Choroid plexus epithelial cell (primary cell): Measurements from ENCODE around the gene NOXO1.
"Not testable (repeated sequence)": the region's sequence is repeated elsewhere in the genome, so short reads cannot be mapped to it uniquely, and the experiment has no call there.

ENCODE experiments used
- DNase-seq: peaks from one replicate; pipeline ENCODE4 v3.0.0-alpha.2; 2010; ENCODE audit warnings: low read depth
- H3K4me3 ChIP-seq: 2 replicates; pipeline ENCODE4 v1.5.1; 2011; ENCODE audit warnings: low read depth, mild to moderate bottlenecking, control low read depth, low read length, moderate library complexity
- TF ChIP-seq, protein P1 (sequence below): conservative IDR thresholded peaks from 2 replicates; pipeline ENCODE4 v1.5.1; 2011; ENCODE audit warnings: low read depth, mild to moderate bottlenecking, control low read depth, inconsistent platforms, low read length, moderate library complexity

NOXO1 gene

DNA sequence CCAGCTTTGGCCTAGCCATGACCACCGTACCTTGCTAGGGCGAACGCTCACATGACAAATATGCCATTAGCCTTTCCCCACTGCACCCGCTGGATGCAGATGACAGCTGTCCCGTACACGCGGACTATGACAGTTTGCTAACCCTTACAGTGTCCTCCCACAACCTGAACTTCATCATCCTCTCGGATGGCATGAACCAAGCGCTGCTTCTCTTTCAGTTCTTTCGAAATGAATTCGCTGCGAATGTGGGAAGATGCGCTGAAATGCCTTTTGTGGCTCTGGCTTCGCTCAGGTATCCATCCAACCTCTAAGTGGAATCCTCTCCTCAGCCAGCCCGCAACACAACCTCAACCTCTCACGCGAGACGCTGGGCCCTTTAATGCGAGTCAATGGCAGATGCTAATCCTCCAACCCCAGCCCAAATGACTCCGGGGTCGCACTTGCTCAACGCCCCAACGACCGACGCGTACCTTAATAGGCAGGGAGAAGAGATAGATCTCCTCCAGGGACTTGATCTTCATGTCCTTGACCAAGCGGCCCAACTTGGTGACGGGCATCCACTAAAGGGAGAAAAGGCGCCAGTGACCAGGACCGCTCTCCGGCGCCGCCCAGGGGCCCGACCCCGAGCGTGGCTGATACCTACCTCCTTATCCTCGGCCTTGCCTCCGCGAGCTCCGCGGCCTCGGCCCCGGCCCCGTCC, 17.3 kb downstream of the NOXO1 start:
- peak; percentile 41 for DNase-seq
- TF ChIP-seq, protein P1, sequence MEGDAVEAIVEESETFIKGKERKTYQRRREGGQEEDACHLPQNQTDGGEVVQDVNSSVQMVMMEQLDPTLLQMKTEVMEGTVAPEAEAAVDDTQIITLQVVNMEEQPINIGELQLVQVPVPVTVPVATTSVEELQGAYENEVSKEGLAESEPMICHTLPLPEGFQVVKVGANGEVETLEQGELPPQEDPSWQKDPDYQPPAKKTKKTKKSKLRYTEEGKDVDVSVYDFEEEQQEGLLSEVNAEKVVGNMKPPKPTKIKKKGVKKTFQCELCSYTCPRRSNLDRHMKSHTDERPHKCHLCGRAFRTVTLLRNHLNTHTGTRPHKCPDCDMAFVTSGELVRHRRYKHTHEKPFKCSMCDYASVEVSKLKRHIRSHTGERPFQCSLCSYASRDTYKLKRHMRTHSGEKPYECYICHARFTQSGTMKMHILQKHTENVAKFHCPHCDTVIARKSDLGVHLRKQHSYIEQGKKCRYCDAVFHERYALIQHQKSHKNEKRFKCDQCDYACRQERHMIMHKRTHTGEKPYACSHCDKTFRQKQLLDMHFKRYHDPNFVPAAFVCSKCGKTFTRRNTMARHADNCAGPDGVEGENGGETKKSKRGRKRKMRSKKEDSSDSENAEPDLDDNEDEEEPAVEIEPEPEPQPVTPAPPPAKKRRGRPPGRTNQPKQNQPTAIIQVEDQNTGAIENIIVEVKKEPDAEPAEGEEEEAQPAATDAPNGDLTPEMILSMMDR, result peak; percentile 26
- peak overlapping the region; percentile 95 for H3K4me3 ChIP-seq

GRCh38 chr16:1962161-1963153, 18.8 kb downstream of the NOXO1 start:
- DNase-seq, result not testable (repeated sequence)
- H3K4me3 ChIP-seq, result peak overlapping the region; percentile 39

GRCh38 chr16:1961651-1962067, 19.6 kb downstream of the NOXO1 start:
- no peak for DNase-seq
- H3K4me3 ChIP-seq, result no peak overlapping the region
- TF ChIP-seq, protein P1, result no peak

DNA sequence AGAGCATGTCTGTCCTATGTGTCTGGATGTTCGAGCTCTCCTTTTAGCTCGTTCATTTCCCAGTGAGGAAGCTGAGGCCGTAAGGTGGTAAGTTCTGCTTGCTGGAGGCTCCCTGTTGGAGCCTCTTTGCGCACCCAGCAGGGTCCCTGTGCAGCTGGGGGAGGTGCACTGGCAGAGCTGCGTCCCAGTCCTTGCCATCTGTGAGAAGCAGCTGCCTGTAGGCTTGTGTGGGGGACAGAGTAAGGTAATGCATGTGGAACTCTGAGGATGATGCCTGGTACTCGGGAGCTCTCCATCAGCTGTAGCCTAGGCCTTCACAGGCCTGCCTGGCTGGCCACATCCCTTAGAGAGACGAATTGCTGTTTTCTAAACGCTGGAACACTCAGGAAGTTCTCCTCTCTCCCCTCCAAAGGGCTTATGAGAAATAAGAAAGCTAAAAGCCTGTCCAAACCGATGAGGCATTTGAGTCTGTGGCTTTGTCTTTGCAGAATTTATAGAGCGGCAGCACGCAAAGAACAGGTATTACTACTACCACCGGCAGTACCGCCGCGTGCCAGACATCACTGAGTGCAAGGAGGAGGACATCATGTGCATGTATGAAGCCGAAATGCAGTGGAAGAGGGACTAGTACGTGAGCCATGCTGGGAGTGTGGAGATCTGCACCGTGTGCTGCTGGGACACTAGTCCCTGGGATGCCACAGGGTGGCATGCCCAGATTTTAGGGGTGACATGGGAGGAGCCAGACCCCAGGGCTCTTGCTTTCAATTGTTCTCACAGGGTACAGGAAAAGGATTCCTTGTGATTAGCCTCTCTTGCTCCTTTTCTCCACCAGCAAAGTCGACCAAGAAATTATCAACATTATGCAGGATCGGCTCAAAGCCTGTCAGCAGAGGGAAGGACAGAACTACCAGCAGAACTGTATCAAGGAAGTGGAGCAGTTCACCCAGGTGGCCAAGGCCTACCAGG, 20.3 kb downstream of the NOXO1 start:
- H3K4me3 ChIP-seq, result peak overlapping the region; percentile 92
- peak; percentile 45 for DNase-seq

GRCh38 chr16:1959269-1960039, 21.8 kb downstream of the NOXO1 start, which contains the start of gene NDUFB10:
Gene NDUFB10 (plus strand): TSS chr16:1959538. CDS start chr16:1959625, 87 bp downstream.
- peak within 1 kb of the TSS; percentile 92 for H3K4me3 ChIP-seq
- DNase-seq, result peak; percentile 90
- TF ChIP-seq, protein P1, result peak; percentile 40

More for the DNA sequence above, 20.3 kb downstream of the NOXO1 start:
- TF ChIP-seq, protein P1, result no peak

GRCh38 chr16:1958715-1959268, 22.5 kb downstream of the NOXO1 start:
- peak overlapping the region; percentile 92 for H3K4me3 ChIP-seq
- TF ChIP-seq, protein P1, result no peak
- DNase-seq, result no peak

DNA sequence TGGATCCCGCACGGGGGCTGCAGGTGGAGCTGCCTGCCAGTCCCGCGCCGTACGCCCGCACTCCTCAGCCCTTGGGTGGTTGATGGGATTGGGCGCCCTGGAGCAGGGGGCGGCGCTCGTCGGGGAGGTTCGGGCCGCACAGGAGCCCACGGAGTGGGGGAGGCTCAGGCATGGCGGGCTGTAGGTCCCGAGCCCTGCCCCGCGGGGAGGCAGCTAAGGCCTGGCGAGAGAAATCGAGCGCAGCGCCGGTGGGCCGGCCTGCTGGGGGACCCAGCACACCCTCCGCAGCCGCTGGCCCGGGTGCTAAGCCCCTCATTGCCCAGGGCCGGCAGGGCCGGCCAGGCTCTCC, 23.2 kb downstream of the NOXO1 start:
- H3K4me3 ChIP-seq, DNase-seq: not testable (repeated sequence)

DNA sequence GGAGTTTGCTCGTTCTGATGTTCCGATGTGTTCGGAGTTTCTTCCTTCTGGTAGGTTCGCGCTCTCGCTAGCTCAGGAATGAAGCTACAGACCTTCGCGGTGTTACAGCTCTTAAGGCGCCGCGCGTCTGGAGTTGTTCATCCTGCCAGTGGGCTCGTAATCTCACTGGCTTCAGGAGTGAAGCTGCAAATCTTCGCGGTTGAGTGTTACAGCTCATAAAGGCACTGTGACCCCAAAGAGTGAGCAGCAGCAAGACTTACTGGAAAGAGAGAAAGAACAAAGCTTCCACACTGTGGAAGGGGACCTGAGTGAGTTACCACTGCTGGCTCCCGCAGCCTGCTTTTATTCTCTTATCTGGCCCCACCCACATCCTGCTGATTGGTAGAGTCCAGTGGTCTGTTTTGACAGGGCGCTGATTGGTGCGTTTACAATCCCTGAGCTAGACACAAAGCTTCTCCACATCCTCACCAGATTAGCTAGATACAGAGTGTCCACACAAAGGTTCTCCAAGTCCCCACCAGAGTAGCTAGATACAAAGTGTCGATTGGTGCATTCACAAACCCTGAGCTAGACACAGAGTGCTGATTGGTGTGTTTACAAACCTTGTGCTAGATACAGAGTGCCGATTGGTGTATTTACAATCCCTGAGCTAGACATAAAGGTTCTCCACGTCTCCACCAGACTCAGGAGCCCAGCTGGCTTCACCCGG, 23.7 kb downstream of the NOXO1 start:
- not testable (repeated sequence) for DNase-seq, H3K4me3 ChIP-seq
